Upper lobe of left lung (tissue), 4 donors: ENCODE measurements around the gene NME5.

Experiments used
- POLR2A ChIP-seq, 4 donors: fragments of 450-650 bp; IDR thresholded peaks; one replicate each; pipeline ENCODE4 v1.5.1; 2016 to 2017; ENCODE audit warnings: antibody characterized with exemption in 4 of 4, mild to moderate bottlenecking in 2 of 4
- POLR2AphosphoS5 ChIP-seq, 2 donors: sonication (generic); formaldehyde crosslinking; IDR thresholded peaks; one replicate each; pipeline ENCODE4 v1.5.1; 2017; ENCODE audit warnings: antibody characterized with exemption in 2 of 2

DNA sequence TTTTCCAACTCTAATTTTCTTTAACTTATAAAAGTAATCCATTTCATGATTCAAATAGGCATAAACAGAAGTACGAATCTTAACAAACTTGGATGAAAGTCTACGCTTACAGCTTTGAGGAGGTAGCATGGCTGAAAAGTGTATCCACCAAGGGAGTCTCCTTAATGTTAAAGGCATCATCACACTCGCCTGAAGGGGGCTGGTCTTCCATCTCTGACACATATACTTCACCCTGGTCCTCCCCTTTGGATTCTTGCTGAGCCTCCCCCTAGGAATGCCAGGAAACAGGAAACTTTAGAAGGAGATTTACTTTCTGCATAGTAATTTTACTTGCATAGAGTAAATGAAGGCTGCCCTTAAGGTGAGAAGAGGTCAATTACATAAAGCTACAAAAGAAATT, 10.3 kb upstream of the NME5 start:
- TF ChIP-seq POLR2AphosphoS5 (IDR thresholded peaks at IDR 0.05) (no peak), POLR2A (IDR thresholded peaks at IDR 0.05) (no peak)
